GM12872 (cell line): ENCODE results near the gene FAM83F.

Source experiments
- CTCF ChIP-seq: IDR thresholded peaks from 3 replicates; pipeline ENCODE4 v1.5.1; 2011; ENCODE audit warnings: low read depth, mild to moderate bottlenecking, low read length, moderate library complexity; ENCODE audit not compliant: insufficient read depth

Gene FAM83F

GRCh38 chr22:40019100-40019499 is 24.3 kb downstream of the FAM83F start:
- TF ChIP-seq CTCF = no peak

DNA sequence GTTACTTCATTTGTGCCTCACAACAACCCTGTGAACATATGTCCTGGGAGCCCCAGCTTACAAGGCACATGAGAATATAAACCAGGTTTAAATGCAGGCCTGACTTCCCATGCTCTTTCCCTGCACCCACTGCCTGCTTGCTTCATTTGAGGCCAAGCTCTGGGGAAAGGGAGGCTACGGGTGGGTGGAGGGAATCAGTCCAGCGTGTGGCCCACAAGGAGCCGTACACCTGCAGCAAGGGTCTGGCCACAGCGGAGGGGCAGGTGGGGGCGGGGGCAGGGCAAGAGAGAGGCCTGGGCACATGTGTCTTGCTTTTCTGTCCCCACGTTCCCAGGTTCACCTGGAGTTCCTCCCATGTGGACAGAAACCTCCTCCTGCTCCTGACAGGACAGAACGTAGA is 26.2 kb downstream of the FAM83F start:
- no peak for TF ChIP-seq CTCF

- no peak for TF ChIP-seq CTCF
Observed at GRCh38 chr22:40021401-40022000, 26.7 kb downstream of the FAM83F start.

DNA sequence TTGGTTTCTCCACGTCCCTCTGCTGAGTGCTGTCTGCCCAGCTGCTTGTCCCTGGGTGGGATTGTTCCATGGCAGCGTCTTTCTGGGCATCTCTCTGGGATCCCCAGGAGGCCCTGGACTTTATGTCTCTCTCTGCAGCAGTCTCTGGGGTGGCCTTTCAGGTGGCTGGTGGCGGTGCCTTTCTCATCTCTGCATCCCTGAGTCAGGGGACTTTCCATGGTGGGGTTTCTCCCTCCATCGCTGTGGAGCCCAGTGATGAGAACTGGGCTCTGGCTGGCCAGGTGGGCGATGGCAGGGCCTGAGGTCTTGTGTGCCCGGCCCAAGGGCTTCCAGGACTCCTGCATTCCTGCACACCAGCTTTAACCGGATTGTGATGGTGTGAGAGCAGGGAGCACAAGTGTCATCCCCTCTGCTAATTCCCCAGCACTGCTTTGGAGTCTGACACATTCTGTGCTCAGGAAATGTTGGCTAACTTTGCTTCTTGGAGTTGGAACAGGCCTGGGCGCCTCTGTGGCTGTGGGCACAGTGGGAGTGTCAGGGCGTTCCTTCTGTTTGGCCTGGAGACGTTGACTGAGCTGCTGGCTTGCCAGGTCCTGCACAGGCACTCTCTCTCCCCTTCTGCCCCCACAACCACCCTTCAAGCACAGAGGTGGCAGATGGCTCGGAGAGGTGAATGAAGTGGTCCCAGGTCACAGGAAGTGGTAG is 27.9 kb downstream of the FAM83F start:
- no peak for TF ChIP-seq CTCF

DNA sequence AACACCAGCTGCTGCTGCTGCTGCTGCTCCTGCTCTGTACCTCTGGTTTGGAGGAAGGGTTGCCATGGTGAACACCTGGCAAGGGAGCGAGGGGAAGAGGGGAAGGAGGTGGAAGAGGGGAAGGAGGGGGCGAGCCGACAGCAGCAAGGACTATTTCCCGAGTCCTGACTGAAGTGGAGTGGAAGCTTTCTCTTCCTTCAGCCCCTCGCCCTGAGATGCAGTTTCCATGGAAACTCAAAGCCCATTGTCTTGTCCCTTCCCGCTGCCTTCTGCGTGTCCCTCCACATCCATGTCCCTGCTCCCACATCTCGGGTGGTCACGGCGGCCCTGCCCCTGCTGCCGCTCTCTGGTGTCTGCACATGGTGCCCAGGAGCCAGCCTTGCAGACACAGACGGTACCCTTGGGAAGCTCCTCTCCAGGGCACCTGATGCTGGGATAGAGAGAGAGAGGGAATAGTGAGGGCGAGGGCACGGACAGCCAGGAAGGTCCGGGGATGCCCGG is 28.6 kb downstream of the FAM83F start:
- no peak for TF ChIP-seq CTCF

DNA sequence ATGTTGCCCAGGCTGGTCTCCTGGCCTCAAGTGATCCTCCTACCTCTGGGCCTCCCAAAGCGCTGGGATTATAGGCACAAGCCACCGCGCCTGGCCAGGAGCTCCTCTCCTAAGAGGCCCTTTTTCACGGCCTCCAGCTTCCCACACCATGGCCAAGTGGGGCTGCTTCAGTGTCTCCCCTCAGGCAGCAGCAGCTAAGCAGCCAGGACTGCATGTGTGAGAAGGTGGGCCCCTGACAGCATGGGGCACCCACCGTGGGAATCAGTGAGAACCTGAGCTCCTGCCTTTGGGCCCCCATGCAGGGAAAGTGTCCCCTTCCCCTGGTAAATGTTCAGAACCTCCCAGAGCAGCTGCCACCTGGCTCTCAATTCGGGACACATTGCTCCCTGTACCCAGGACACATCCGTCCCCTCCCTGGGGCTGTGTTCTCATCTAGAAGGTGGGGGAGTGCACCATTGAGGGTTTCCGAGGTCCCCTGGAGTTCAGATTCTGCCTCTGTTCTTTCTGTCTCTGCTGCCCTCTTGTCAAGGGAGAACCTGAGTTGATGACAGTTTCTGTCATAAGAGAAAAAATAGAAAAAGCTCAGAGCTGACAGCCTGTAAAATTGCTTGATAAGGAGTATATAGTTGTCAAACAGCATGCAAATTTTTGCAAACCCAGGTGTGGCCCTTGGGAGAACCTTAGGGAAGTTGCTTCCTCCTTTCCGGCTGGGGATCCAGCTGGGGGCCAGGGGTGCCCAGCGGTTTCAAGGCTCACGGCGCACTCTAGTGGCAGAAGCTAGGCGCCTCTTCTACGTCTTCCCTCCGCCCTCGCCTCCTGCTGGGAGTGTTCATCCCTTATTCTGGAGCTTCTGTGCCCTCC is 29.7 kb downstream of the FAM83F start:
- peak; percentile 97 for TF ChIP-seq CTCF

DNA sequence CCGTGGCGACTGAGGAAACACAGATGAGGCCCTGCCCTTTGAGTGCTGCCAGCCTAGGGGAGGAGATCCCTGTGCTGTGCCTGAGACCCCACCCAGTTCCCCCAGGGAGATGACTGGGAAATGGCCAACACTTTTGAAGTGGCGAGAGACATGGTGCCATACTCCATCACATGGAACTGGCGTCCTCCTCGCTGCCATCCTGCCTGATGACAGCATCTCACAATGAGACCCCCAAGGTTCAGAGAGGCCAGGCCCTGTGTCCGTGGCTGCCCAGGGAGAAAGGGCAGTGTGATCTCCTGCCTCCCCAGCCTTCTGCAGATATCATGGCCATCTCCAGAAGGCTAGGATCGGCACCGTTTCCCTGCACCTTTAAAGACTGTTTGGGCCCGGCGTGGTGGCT is 31.1 kb downstream of the FAM83F start:
- no peak for TF ChIP-seq CTCF
